Upper lobe of left lung (tissue), 4 donors: ENCODE data around the gene PRR9.

Experiments used
- CTCF ChIP-seq, 6 experiments: fragments of 450-650 bp in 4 of 6; fragments of 200-600 bp in 2 of 6; sonication (generic) in 2 of 6; IDR thresholded peaks; one replicate each; pipeline ENCODE4 v1.5.1; 2016 to 2019; ENCODE audit warnings: antibody characterized with exemption in 6 of 6
- EP300 ChIP-seq, 4 donors: sonication (generic); formaldehyde crosslinking; IDR thresholded peaks; one replicate each; pipeline ENCODE4 v1.5.1; 2017; ENCODE audit warnings: antibody characterized with exemption in 4 of 4, control low read depth in 2 of 4
- POLR2A ChIP-seq, 4 donors: fragments of 450-650 bp; IDR thresholded peaks; one replicate each; pipeline ENCODE4 v1.5.1; 2016 to 2017; ENCODE audit warnings: antibody characterized with exemption in 4 of 4, mild to moderate bottlenecking in 2 of 4
- POLR2AphosphoS5 ChIP-seq, 2 donors: sonication (generic); formaldehyde crosslinking; IDR thresholded peaks; one replicate each; pipeline ENCODE4 v1.5.1; 2017; ENCODE audit warnings: antibody characterized with exemption in 2 of 2

- TF ChIP-seq POLR2A (IDR thresholded peaks at IDR 0.05) (no peak), CTCF (IDR thresholded peaks at IDR 0.05) (no peak), EP300 (IDR thresholded peaks at IDR 0.05) (no peak), POLR2AphosphoS5 (IDR thresholded peaks at IDR 0.05) (no peak)
Observed at GRCh38 chr1:153250166-153250565, 32.8 kb downstream of the PRR9 start.
